SU-DHL-6 (cell line): ENCODE data around the gene KLHDC9.
"Not testable (repeated sequence)": the region's sequence is repeated elsewhere in the genome, so short reads cannot be mapped to it uniquely, and the experiment has no call there.

Experiments
- CTCF ChIP-seq: fragments of 200-600 bp; sonication (generic); IDR thresholded peaks from one replicate; pipeline ENCODE4 v1.5.1; 2017; ENCODE audit warnings: antibody characterized with exemption, mild to moderate bottlenecking, low read length, moderate library complexity; ENCODE audit not compliant: insufficient read depth, poor library complexity, severe bottlenecking
- EZH2phosphoT487 ChIP-seq: fragments of 200-600 bp; sonication (generic), shearing (Covaris generic); conservative IDR thresholded peaks from 2 replicates; pipeline ENCODE4 v1.6.1; 2018; ENCODE audit warnings: mild to moderate bottlenecking, antibody characterized with exemption, low read length, moderate library complexity, mixed read lengths

- not testable (repeated sequence) for TF ChIP-seq CTCF, EZH2phosphoT487
Observed at GRCh38 chr1:161065681-161066080, 32.5 kb upstream of the KLHDC9 start.
